HS-5 (cell line): ENCODE results near the gene PSAP.

ENCODE experiments used
- DNase-seq: peaks from one replicate; pipeline ENCODE4 v3.0.0-alpha.2; 2012; ENCODE audit warnings: low read depth

PSAP gene

DNA sequence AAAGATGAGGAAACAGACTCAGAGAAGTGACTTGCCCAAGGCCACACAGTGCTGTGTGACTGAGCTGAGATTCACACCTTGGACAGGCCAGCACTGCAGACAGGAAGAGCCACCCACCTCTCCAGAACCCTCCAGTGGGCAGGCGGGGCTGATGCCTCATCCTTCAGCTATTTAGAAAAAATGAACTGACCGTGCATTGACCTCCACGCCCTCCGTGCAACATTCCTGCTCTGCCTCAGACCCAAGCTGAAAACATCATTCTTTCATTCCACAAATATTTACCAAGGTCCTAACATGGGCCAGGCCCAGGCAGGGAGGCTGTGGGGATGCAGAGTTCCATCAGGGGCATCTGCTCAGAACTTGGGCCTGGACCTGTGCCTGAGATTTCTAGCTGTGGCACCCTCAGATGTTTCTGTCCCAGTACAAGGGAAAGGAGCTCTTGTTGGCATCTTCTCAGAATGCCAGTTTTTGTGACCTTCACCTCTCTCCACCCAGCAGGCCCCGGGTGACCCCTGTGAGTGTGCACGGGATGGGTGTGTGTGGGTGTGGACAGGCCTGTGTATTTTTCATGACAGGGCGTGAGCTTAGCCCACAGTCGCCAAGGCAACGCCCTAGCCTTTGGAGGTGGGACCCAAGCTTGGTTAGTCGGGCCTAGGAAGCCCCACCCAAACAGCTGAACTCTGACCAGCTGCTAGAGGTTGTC, 84.2 kb downstream of the PSAP start:
- peak; percentile 93 for DNase-seq
